Mucosa of gallbladder (tissue), 1 donor: ENCODE results near the gene KLF16. TPM values are rescaled to one million over a fixed set of nuclear protein-coding genes. Genes with fewer than 3 reads are reported as not detected.
"Not testable (repeated sequence)": the region's sequence is repeated elsewhere in the genome, so short reads cannot be mapped to it uniquely, and the experiment has no call there.

Experiments
- DNase-seq: peaks from one replicate; pipeline ENCODE4 v3.0.0-alpha.2; 2020; ENCODE audit warnings: low spot score
- total RNA-seq: library from RNA; stranded (reverse); gene quantifications from one replicate; pipeline ENCODE4 v1.2.1, GENCODE V29; 2021
- donor health status: DM: no; HTN: no; CAD: no.

KLF16 gene
- total RNA-seq: 23.2 TPM

GRCh38 chr19:1863328-1863637 is at the start of gene KLF16:
Gene KLF16, minus strand, starts transcription at chr19:1863579. Its CDS starts 82 bp downstream, at chr19:1863497.
- DNase-seq: no peak

DNA sequence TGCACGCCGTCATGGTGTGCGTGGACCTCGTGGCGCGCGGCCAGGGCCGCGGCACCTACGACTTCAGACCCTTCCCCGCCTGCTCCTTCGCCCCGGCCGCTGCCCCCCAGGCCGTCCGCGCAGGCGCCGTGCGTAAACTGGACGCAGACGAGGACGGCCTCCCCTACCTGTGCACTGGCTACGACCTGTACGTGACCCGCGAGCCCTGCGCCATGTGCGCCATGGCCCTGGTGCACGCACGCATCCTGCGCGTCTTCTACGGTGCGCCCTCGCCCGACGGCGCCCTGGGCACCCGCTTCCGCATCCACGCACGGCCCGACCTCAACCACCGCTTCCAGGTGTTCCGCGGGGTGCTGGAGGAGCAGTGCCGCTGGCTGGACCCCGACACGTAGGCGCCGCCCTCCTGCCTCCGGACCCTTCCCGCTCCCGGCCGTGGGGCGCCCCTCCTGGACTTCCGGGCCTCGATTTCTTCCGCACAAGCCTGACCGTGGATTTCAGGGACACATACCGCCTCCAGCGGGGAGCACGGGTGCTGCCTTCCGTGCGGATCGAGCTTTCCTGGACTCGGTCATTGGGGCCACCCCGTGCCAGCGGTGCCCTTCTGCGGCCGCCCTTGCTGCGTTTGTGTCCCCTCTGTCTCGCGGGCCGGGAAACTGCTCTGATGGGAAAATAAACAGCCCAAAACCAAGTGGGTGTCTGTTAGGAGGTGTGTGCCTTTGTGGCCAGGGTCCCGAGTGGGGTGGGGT is 49.6 kb upstream of the KLF16 start:
- DNase-seq: no peak

DNA sequence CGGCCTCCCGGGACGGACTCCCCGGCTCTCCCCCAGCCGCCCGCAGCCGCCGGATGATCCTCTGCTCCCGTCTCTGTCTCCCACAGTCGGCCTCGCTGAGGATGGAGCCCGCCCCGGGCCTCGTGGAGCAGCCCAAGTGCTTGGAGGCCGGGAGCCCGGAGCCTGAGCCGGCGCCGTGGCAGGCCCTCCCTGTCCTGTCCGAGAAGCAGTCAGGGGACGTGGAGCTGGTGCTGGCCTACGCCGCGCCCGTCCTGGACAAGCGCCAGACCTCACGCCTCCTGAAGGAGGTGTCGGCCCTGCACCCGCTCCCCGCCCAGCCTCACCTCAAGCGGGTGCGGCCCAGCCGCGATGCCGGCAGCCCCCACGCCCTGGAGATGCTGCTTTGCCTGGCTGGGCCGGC is 48.6 kb upstream of the KLF16 start:
- no peak for DNase-seq

DNA sequence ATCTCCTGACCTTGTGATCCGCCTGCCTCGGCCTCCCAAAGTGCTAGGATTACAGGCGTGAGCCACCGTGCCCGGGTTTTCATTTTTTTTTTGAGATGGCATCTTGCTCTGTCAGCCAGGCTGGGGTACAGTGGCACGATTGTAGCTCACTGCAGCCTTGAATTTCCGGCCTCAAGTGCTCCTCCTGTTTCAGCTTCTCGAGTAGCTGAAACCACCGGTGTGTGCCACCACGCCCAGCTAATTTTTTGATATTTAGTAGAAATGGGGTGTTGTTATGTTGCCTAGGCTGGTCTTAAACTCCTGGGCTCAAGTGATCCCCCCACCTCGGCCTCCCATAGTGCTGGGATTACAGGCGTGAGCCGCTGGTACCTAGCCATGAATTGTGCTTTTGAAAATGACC is 47.7 kb upstream of the KLF16 start:
- DNase-seq: no peak

GRCh38 chr19:1910177-1910576 is 46.8 kb upstream of the KLF16 start:
- no peak for DNase-seq

DNA sequence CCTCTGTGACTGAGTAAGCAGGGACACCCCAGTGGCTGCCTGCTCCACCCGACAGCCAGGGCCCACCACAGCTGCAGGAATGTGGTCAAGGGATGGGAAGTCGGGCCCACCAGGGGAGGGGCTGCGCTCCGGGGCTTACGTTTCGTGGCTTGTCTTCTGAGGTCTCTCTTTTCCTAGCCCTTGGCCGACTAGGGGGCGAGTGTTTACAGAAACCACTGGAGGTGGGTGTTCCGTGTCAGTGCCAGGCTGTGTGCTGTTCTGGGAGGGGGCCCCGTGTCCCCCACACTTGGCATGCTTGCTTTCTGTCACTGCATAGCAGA is 46.3 kb upstream of the KLF16 start:
- DNase-seq: no peak

GRCh38 chr19:1908364-1908678 is 44.9 kb upstream of the KLF16 start:
- no peak for DNase-seq

DNA sequence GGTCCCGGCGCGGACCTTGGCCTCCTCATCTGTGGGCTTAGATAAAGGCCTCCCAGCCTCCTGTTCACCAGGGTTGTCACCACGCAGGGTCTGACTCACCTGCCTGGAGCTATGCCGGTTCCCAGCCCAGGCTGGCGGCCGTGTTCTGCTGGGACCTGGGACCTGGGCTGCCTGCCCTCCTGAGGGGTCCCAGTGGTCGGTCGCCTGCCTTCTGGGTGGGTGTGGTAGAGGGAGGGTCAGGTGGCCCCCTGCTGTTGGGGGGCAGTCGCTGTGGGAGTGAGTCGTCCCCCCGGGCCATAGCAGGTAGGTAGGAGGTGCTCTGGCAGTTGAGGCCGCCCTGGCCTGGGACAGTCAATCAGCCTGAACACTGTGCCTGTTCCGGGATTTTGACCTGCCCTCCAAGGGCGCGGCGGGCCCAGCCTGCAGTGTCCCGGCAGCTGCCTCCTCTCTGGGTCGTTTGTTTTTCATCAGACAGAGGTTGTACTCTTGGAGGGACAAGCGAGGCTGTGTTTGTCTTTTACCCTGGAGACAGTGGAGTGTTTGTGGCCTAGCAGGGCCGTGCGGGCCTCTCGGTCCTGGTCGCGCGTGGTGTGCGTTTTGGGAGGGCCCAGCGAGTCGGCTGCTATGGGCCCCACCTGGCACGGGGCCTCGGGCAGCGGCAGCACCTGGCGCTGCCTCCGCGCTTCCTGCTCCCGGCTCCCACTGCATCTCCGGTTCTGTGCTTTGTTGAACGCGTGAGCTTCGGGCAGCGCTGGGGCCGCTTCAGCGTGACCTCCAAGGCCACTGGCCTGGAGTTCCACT is 44.4 kb upstream of the KLF16 start:
- DNase-seq: peak; percentile 48

DNA sequence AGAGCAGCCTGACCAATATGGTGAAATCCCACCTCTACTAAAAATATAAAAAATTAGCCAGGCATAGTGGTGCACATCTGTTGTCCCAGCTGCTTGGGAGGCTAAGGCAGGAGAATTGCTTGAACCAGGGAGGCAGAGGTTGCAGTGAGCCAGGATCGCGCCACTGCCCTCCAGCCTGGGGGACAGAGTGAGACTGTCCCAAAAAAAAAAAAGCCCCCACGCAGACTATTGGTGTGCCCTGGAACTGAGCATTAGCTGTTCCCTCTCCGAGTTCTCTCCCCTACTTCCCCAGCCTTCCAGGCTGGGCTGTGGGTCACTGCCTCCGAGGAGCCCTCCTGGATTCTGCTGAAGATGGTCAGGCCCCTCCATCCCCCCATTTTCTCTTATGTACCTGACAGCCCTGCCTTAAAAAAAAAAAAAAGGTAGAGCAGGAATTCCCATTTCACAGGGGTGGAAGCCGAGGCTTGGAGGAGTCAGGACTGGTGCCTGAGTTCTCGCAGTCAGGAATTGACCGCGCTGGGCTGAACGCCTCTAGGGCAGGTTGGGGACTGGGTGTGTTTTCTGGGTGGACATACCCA is 43.7 kb upstream of the KLF16 start:
- no peak for DNase-seq

DNA sequence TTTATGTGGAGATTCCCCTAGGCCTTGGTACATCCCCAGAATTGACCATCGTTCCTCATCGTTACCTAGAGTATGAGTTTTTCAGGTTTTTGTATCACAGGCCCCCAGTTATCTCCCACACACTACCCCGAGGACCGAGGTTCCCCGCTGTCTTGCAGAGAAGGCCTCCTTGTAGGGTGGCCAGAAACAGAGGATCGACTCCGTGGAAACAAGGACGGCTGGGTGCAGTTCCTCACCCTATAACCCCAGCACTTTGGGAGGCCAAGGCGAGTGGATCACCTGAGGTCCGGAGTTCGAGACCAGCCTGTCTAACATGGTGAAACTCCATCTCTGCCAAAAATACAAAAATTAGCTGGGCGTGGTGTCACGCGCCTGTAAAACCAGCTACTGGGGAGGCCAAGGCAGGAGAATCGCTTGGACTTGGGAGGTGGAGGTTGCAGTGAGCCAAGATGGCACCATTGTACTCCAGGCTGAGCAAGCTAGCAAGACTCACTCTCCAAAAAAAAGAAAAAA is 42.5 kb upstream of the KLF16 start:
- DNase-seq: no peak

DNA sequence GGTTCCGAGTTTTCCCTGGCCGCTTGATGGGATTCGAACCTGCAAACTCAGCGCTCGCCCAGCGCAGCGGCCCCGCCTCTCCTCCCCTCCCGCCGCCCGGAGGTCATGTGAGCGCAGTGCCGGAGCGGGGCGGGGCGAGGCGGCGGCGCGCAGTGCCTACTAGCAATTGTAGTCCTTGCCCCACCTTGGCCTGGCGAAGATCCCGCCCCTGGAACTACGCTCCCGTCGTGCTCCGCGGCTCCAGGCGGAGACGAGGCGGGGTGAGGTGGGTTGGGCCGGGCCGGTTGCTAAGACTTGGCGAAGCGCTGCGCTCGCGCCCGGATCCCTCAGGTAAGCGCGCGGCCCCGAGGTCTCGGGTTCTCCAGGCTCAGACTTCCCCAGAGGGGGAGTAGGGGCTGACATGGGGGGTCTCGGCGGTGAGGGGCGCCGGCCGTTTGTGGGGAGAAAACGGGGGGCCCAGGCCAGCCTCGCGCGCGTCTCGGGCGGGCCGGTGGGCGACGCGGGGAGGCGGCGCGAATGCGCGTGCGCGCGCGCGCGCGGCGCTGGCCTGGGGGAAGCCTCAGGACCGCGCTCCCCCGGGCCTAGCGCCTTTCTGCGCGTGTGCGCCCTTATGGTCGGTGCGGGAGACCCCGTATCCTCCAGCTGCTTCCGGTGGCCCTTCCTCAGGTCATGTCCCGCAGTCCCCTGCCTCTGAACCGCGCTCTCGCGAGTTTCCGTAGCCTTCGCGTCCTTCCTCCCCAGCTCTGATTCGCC is 41.9 kb upstream of the KLF16 start, which contains the start of the genes ADAT3 and SCAMP4:
ADAT3 (plus strand) TSS at position 290 of the 753 bp plus-strand sequence. CDS start 6,649 bp downstream, outside the sequence.
SCAMP4 (plus strand) TSS at position 290 of the 753 bp plus-strand sequence. CDS start 9,621 bp downstream, outside the sequence.
- peak; percentile 99 for DNase-seq

GRCh38 chr19:1904860-1905109 is 41.4 kb upstream of the KLF16 start:
- no peak for DNase-seq

DNA sequence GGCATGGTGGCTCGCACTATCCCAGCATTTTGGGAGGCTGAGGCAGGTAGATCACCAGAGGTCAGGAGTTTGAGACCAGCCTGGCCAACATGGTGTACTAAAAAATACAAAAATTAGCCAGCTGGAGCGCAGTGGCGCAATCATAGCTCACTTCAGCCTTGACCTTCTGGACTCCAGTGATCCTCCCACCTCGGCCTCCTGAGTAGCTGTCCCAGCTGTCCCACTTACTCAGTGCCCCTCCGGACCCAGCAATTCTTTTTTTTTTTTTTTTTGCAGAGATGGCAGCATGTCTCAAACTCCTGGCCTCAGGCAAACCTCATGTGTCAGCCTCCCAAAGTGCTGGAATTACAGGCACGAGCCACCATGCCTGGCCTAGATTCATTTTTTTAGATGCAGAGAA is 39.5 kb upstream of the KLF16 start:
- no peak for DNase-seq

DNA sequence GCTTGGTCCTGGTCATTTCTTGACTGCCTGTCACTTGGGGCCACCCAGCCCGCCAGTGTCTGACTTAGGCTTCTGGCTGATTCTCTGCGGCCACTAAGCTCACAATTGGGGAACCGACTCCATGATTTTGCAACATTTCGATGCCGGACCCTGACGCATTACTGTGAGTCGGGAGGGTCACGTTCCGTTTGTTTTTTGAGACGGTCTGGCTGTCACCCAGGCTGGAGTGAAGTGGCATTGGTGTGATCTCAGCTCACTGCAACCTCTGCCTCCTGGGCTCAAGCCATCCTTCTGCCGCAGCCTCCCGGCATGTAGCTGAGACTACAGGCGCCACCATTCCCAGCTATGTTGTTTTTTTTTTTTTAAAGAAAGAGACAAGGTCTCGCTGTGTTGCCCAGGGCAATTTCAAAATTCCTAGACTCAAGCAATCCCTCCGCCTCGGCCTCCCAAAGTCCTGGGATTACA is 38.6 kb upstream of the KLF16 start:
- DNase-seq: peak; percentile 48

DNA sequence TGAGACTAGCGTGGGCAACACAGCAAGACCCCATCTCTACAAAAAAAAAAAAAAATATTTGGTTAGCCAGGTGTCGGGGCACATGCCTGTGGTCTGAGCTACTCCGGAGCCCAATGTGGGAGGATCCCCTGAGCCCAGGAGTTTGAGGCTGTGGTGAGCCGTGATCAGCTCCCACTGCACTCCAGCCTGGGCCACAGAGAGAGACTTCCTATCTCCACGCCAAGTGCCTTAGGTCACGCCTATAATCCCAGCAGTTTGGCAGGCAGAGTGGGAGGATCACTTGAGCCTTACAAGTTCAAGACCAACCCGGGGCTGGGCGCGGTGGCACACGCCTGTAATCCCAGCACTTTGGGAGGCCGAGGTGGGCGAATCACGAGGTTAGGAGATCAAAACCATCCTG is 33.1 kb upstream of the KLF16 start:
- no peak for DNase-seq

- DNase-seq: no peak
These were observed 30.4 kb upstream of the KLF16 start for GRCh38 chr19:1893791-1894190.

- no peak for DNase-seq
These were observed 26.5 kb upstream of the KLF16 start for GRCh38 chr19:1889907-1890306.

DNA sequence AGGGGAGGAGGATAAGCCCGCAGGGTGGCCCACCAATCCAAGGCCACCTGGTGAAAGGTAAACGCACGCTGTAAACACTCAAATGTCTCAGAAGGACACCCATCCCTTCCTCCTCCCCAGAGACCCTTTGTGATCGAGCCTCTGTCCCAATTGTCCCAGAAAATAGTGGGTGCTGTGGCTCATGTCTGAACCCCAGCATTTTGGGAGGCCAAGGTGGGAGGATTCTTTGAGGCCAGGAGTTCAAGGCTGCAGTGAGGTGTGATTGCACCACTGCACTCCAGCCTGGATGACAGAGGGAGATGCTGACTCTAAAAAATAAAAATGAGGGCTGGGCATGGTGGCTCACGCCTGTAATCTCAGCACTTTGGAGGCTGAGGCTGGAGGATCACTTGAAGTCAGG is 25.0 kb upstream of the KLF16 start:
- no peak for DNase-seq

DNA sequence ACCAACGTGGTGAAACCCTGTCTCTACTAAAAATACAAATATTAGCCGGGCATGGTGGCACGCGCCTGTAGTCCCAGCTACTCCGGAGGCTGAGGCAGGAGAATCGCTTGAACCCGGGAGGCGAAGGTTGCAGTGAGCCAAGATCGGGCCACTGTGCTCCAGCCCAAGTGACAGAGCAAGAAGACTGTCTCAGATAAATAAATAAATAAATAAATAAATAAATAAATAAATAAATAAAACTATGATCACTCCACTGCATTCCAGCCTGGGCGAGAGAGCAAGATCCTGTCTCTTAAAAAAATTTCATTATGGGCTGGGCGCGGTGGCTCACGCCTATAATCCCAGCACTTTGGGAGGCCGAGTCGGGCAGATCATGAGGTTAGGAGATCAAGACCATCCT is 23.0 kb upstream of the KLF16 start:
- DNase-seq: not testable (repeated sequence)

DNA sequence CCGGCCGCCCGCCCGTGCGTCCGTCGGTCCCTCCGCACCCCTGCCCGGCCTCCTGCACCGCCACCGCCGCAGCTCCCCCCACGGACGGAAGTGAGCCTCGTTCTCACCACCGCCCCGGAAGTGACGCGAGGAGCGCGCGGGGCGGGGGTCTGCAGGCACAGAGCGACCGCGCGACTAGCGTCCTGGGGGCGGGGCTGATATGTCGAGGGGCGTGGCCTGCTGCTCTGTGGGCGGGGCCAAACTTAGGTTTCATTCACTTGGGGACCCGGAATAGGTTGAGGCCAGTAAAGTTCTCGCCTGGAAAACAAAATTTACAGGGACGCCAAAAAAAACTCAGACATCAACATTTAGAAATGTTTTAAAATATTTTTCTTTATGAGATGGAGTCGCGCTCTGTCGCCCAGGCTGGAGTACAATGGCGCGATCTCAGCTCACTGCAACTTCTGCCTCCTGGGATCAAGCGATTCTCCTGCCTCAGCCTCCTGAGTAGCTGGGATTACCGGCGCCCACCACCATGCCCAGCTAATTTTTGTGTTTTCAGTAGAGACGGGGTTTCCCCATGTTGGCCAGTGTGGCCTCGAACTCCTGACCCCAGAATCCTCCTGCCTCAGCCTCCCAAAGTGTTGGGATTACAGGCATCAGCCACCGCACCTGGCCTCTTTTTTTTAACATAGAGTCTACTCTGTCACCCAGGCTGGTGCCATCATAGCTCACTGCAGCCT is 22.2 kb upstream of the KLF16 start, which contains the start of gene ABHD17A:
ABHD17A (minus strand) TSS at position 99 of the 722 bp plus-strand sequence. CDS start 3,930 bp downstream, outside the sequence.
- DNase-seq: peak; percentile 95

- DNase-seq: no peak
These were observed 21.4 kb upstream of the KLF16 start for GRCh38 chr19:1884719-1885334.
